PC-9 (cell line): ENCODE measurements around the gene GSDME. TPM values are rescaled to one million over a fixed set of nuclear protein-coding genes. Genes with fewer than 3 reads are reported as not detected.

Experiments
- BruUV-seq: library from RNA; stranded (reverse); fragments of 400-500 nt; replicated peaks from 2 replicates; lab custom pipeline; 2021; lab: Mats Ljungman, UMichigan
- CTCF ChIA-PET: fragments of 300-600 bp; sonication (Branson Sonifier 250); formaldehyde crosslinking; loops from one replicate; lab custom pipeline; 2022; ENCODE audit warnings: antibody characterized with exemption; lab: Charles Lee
- POLR2A ChIA-PET: fragments of 300-600 bp; sonication (Branson Sonifier 250); formaldehyde crosslinking; loops from one replicate; lab custom pipeline; 2022; ENCODE audit warnings: antibody characterized with exemption; ENCODE audit not compliant: unreplicated experiment; lab: Charles Lee
- DNase-seq, 2 experiments: peaks; one replicate each; pipeline versions ENCODE4 v3.0.0 to v3.0.0-alpha.2; 2015 to 2022; ENCODE audit warnings: mixed read lengths in 1 of 2
- H2AFZ ChIP-seq: fragments of 200-600 bp; sonication (generic); 2 replicates; pipeline ENCODE4 v1.8.1; 2017; ENCODE audit warnings: antibody characterized with exemption
- H3F3A ChIP-seq: fragments of 200-600 bp; sonication (generic); 2 replicates; pipeline ENCODE4 v1.8.1; 2017; ENCODE audit warnings: antibody characterized with exemption, mild to moderate bottlenecking, low read depth; ENCODE audit not compliant: insufficient read depth
- H3K27ac ChIP-seq: fragments of 200-600 bp; sonication (generic); 2 replicates; pipeline ENCODE4 v1.6.1; 2016; ENCODE audit warnings: mixed run types
- H3K27me3 ChIP-seq: fragments of 200-600 bp; sonication (generic); 2 replicates; pipeline ENCODE4 v1.6.1; 2016; ENCODE audit warnings: low read depth, mixed run types; ENCODE audit not compliant: insufficient read depth
- H3K36me3 ChIP-seq: fragments of 200-600 bp; sonication (generic); 2 replicates; pipeline ENCODE4 v1.6.1; 2016; ENCODE audit warnings: low read depth, mixed run types
- H3K4me1 ChIP-seq: fragments of 200-600 bp; sonication (generic); replicated peaks from 2 replicates; pipeline ENCODE4 v1.6.1; 2016; ENCODE audit warnings: mixed run types; ENCODE audit not compliant: insufficient read depth
- H3K4me2 ChIP-seq: fragments of 200-600 bp; sonication (generic); 2 replicates; pipeline ENCODE4 v1.6.1; 2017; ENCODE audit warnings: mixed run types
- H3K4me3 ChIP-seq: fragments of 200-600 bp; sonication (generic); 2 replicates; pipeline ENCODE4 v1.6.1; 2016; ENCODE audit warnings: mixed run types
- H3K79me2 ChIP-seq: fragments of 200-600 bp; sonication (generic); 2 replicates; pipeline ENCODE4 v1.6.1; 2017; ENCODE audit warnings: low read depth, mixed run types
- H3K9me2 ChIP-seq: fragments of 200-600 bp; sonication (generic); 2 replicates; pipeline ENCODE4 v1.8.1; 2017; ENCODE audit warnings: mild to moderate bottlenecking; ENCODE audit not compliant: insufficient read depth
- H3K9me3 ChIP-seq: fragments of 200-600 bp; sonication (generic); 2 replicates; pipeline ENCODE4 v1.8.1; 2016; ENCODE audit warnings: low read depth; ENCODE audit not compliant: insufficient read depth
- H4K20me1 ChIP-seq: fragments of 200-600 bp; sonication (generic); 2 replicates; pipeline ENCODE4 v1.8.1; 2017; ENCODE audit not compliant: insufficient read depth
- EZH2 ChIP-seq: fragments of 200-600 bp; sonication (generic); IDR thresholded peaks from 2 replicates; pipeline ENCODE4 v1.8.0; 2017; ENCODE audit warnings: antibody characterized with exemption, low read depth
- intact Hi-C: fragments of 100-400 bp; cut with micrococcal nuclease; formaldehyde crosslinking; loops from one replicate; pipeline ENCODE4 v1.10.0; 2022; ENCODE audit not compliant: unreplicated experiment
- total RNA-seq: library from RNA; stranded (reverse); gene quantifications from 2 replicates; pipeline ENCODE4 v1.2.3, GENCODE V29; 2021
- TF ChIP-seq, protein P1 (sequence below): fragments of 200-600 bp; sonication (generic); conservative IDR thresholded peaks from 2 replicates; pipeline ENCODE4 v1.6.1; 2017; ENCODE audit warnings: mixed run types, antibody characterized with exemption, mild to moderate bottlenecking, moderate library complexity

The GSDME gene
- total RNA-seq, 1 experiment from 2014 or later = 11.5 TPM

DNA sequence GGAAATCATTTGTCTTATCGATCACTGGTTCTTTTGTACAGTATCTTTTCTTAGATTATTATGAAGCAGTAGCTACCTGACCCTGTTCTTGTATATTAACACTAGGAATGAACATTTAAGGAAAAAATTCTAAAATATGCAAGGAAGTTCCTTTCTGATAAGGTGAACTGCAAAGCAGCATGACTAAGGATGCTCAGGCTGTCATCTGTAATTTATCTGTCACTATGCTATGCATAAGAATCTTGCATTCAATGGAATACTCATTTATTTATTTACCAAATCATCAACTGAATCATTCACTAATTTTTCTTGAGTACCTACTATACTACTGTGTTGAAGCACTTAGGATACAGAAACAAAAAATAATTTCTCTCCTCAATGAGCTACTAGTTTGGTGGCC lies 5.8 kb downstream of the GSDME start:
- no peak for DNase-seq
- Histone ChIP-seq H3K9me2 (no peaks in the 10 kb centered on the region), H3K36me3 (no peaks in the 10 kb centered on the region), H3K9me3 (no peaks in the 10 kb centered on the region), H3K4me1 (peaks cover 7% of the 10 kb centered on the region), H3F3A (no peaks in the 10 kb centered on the region; the same call in 1 of the 2 replicates), H3K27ac (no peak overlapping the region), H3K4me2 (no peak overlapping the region), H3K4me3 (no peak overlapping the region), H3K79me2 (no peaks in the 10 kb centered on the region), H4K20me1 (no peaks in the 10 kb centered on the region), H2AFZ (no peak overlapping the region), H3K27me3 (no peaks in the 10 kb centered on the region)
- TF ChIP-seq EZH2 = no peak
- TF ChIP-seq, protein P1, sequence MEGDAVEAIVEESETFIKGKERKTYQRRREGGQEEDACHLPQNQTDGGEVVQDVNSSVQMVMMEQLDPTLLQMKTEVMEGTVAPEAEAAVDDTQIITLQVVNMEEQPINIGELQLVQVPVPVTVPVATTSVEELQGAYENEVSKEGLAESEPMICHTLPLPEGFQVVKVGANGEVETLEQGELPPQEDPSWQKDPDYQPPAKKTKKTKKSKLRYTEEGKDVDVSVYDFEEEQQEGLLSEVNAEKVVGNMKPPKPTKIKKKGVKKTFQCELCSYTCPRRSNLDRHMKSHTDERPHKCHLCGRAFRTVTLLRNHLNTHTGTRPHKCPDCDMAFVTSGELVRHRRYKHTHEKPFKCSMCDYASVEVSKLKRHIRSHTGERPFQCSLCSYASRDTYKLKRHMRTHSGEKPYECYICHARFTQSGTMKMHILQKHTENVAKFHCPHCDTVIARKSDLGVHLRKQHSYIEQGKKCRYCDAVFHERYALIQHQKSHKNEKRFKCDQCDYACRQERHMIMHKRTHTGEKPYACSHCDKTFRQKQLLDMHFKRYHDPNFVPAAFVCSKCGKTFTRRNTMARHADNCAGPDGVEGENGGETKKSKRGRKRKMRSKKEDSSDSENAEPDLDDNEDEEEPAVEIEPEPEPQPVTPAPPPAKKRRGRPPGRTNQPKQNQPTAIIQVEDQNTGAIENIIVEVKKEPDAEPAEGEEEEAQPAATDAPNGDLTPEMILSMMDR = no peak
- BruUV-seq = no TSS peak
- ChIA-PET POLR2A (no interaction called here), CTCF (no interaction called here)
- intact Hi-C loops = no loop called here

DNA sequence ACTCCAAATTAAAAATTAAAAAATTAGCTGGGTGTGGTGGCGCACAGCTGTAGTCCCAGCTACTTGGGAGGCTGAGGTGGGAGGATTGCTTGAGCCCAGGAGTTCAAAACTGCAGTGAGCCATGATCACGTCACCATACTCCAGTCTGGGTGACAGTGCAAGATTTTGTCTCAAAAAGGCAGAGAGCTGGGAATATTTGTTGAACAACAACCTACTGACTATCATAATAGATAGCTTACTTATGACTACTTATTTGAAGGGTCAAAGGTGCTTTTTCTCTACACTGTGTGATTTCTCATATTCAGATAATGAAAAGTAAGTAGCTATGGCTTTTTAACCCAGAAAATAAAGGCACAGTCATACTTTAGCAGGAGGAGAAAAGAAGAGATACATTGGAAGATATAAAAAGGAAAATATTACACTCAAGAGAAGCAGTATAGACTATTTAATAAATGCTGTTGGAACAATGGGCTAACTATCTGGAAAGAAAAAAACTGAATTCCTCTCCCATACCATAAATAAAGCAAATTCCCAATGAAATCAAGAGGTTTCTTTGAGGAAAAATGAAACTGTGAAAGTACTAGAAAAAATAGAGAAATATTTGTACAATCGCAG lies 6.7 kb downstream of the GSDME start:
- POLR2A ChIA-PET = no interaction called here
- intact Hi-C loops = no loop called here
- Histone ChIP-seq H3K27ac (no peak overlapping the region), H3K9me3 (no peaks in the 10 kb centered on the region), H3K36me3 (no peaks in the 10 kb centered on the region), H2AFZ (no peak overlapping the region), H3K9me2 (no peaks in the 10 kb centered on the region), H4K20me1 (no peaks in the 10 kb centered on the region), H3K27me3 (no peaks in the 10 kb centered on the region), H3K79me2 (no peaks in the 10 kb centered on the region), H3K4me2 (no peak overlapping the region), H3F3A (no peaks in the 10 kb centered on the region), H3K4me3 (no peak overlapping the region), H3K4me1 (peaks cover 7% of the 10 kb centered on the region)
- CTCF ChIA-PET = interaction anchor here (0.6 kb wide), 1 partner anchor 20 kb away, joined by 3 read pairs; no protein-coding TSS in a partner anchor
- no peak for DNase-seq
- BruUV-seq = no TSS peak
- no peak for TF ChIP-seq EZH2
- TF ChIP-seq, protein P1 = no peak

DNA sequence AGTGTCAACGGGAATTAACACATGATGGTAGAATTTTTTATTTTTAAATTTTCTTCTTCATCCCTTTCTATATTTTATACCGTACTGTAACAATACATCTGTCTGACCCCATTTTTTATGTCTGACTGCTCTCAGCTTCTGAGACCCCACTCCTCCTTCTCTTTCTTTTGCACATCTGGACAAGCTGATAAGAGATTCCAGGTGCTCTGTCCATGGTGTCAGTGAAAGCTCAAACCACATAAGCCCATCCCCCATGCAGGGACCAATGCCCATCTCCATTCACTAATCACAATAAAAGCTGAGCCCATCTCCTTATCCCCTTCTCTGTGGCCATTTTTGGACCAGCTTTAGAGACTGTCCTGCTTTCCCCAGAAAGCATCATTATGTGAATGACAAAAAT lies 8.7 kb downstream of the GSDME start:
- Histone ChIP-seq H3K4me2 (no peak overlapping the region), H3K9me2 (no peaks in the 10 kb centered on the region), H4K20me1 (no peaks in the 10 kb centered on the region), H3K36me3 (no peaks in the 10 kb centered on the region), H3F3A (no peaks in the 10 kb centered on the region), H2AFZ (no peak overlapping the region), H3K4me3 (no peak overlapping the region), H3K9me3 (no peaks in the 10 kb centered on the region), H3K79me2 (no peaks in the 10 kb centered on the region), H3K27me3 (no peaks in the 10 kb centered on the region), H3K4me1 (peaks cover 7% of the 10 kb centered on the region), H3K27ac (no peak overlapping the region)
- CTCF ChIA-PET = no interaction called here
- intact Hi-C loops = no loop called here
- DNase-seq = no peak
- POLR2A ChIA-PET = no interaction called here
- BruUV-seq = no TSS peak
- no peak for TF ChIP-seq EZH2
- TF ChIP-seq, protein P1 = no peak
